Neuronal stem cell (in vitro differentiated cells): Measurements from ENCODE around the gene PARP1.

ENCODE experiments used
- DNase-seq: peaks from one replicate; pipeline ENCODE4 v3.0.0-alpha.2; 2013; ENCODE audit warnings: low spot score
- H2AFZ ChIP-seq: one replicate; pipeline ENCODE4 v1.6.1; 2013; ENCODE audit warnings: mild to moderate bottlenecking, low read length, inconsistent platforms
- H2AK5ac ChIP-seq: 2 replicates; pipeline ENCODE4 v1.6.1; 2013; ENCODE audit warnings: low read depth, mild to moderate bottlenecking, inconsistent platforms, low read length, moderate library complexity, mixed read lengths
- H2BK120ac ChIP-seq: 2 replicates; pipeline ENCODE4 v1.6.1; 2013; ENCODE audit warnings: low read depth, mild to moderate bottlenecking, inconsistent platforms, low read length, moderate library complexity, mixed read lengths
- H2BK12ac ChIP-seq: one replicate; pipeline ENCODE4 v1.6.1; 2013; ENCODE audit warnings: low read length, inconsistent platforms
- H2BK15ac ChIP-seq: 2 replicates; pipeline ENCODE4 v1.6.1; 2013; ENCODE audit warnings: mild to moderate bottlenecking, low read length, inconsistent platforms, mixed read lengths
- H2BK5ac ChIP-seq: one replicate; pipeline ENCODE4 v1.6.1; 2013; ENCODE audit warnings: inconsistent platforms, mild to moderate bottlenecking, low read length, moderate library complexity
- H3K14ac ChIP-seq: one replicate; pipeline ENCODE4 v1.6.1; 2013; ENCODE audit warnings: low read length, inconsistent platforms
- H3K18ac ChIP-seq: 2 replicates; pipeline ENCODE4 v1.6.1; 2013; ENCODE audit warnings: low read length, inconsistent platforms
- H3K23ac ChIP-seq: 2 replicates; pipeline ENCODE4 v1.6.1; 2013; ENCODE audit warnings: low read depth, mild to moderate bottlenecking, mixed read lengths, low read length, inconsistent platforms; ENCODE audit not compliant: poor library complexity
- H3K27ac ChIP-seq: replicated peaks from 3 replicates; pipeline ENCODE4 v1.5.1; 2013; ENCODE audit warnings: low read length, inconsistent platforms
- H3K27me3 ChIP-seq, 3 experiments: 2 replicates each; pipeline ENCODE4 v1.6.1; 2013; ENCODE audit warnings: low read length in 3 of 3, mild to moderate bottlenecking in 2 of 3, inconsistent platforms in 1 of 3, low read depth in 1 of 3, mixed read lengths in 1 of 3, moderate library complexity in 1 of 3; ENCODE audit not compliant: control insufficient read depth in 3 of 3, insufficient read depth in 3 of 3
- H3K36me3 ChIP-seq, 2 donors: replicated peaks in 1 of 2; 2 replicates each; pipeline ENCODE4 v1.6.1; 2013; ENCODE audit warnings: low read length in 2 of 2; ENCODE audit not compliant: control insufficient read depth in 2 of 2, insufficient read depth in 2 of 2
- H3K4ac ChIP-seq: 2 replicates; pipeline ENCODE4 v1.6.1; 2013; ENCODE audit warnings: inconsistent platforms, mild to moderate bottlenecking, low read length, moderate library complexity
- H3K4me1 ChIP-seq, 2 donors: 1 replicate in 1 of 2; 2 replicates in 1 of 2; pipeline ENCODE4 v1.6.1; 2013; ENCODE audit warnings: low read length in 2 of 2, low read depth in 1 of 2; ENCODE audit not compliant: control insufficient read depth in 2 of 2, insufficient read depth in 1 of 2
- H3K4me2 ChIP-seq: one replicate; pipeline ENCODE4 v1.6.1; 2013; ENCODE audit warnings: mild to moderate bottlenecking, low read length, inconsistent platforms; ENCODE audit not compliant: insufficient read depth, poor library complexity, severe bottlenecking
- H3K4me3 ChIP-seq, 2 donors: 2 replicates each; pipeline ENCODE4 v1.5.1; 2013; ENCODE audit warnings: low read length in 2 of 2, mild to moderate bottlenecking in 2 of 2, inconsistent platforms in 1 of 2, moderate library complexity in 1 of 2
- H3K79me1 ChIP-seq: one replicate; pipeline ENCODE4 v1.6.1; 2013; ENCODE audit warnings: low read depth, mild to moderate bottlenecking, inconsistent platforms, low read length, moderate library complexity
- H3K9ac ChIP-seq: one replicate; pipeline ENCODE4 v1.6.1; 2013; ENCODE audit warnings: mild to moderate bottlenecking, low read depth, low read length, inconsistent platforms; ENCODE audit not compliant: poor library complexity
- H3K9me3 ChIP-seq, 2 donors: replicated peaks in 1 of 2; 2 replicates each; pipeline versions ENCODE3 to v1.6.1; 2013; ENCODE audit warnings: low read length in 2 of 2, mild to moderate bottlenecking in 2 of 2, inconsistent platforms in 1 of 2, low read depth in 1 of 2, mixed read lengths in 1 of 2, moderate library complexity in 1 of 2; ENCODE audit not compliant: control insufficient read depth in 2 of 2, insufficient read depth in 1 of 2
- H4K8ac ChIP-seq: one replicate; pipeline ENCODE4 v1.6.1; 2013; ENCODE audit warnings: low read depth, mild to moderate bottlenecking, inconsistent platforms, low read length, moderate library complexity
- H4K91ac ChIP-seq: one replicate; pipeline ENCODE4 v1.6.1; 2013; ENCODE audit warnings: low read length, low read depth, mild to moderate bottlenecking, inconsistent platforms; ENCODE audit not compliant: poor library complexity
- WGBS, 2 donors: extraction: QIAGEN DNeasy Blood & Tissue Kit; methylation state at CpG; one replicate each; pipeline ENCODE4 v1.1.7; 2013; ENCODE audit warnings: missing lambda C conversion rate in 2 of 2, mixed read lengths in 1 of 2; ENCODE audit not compliant: insufficient read length in 2 of 2, insufficient replicate concordance in 1 of 2; ENCODE audit errors: extremely low coverage in 2 of 2; 5-methylcytosine and 5-hydroxymethylcytosine counted together

The PARP1 gene

DNA sequence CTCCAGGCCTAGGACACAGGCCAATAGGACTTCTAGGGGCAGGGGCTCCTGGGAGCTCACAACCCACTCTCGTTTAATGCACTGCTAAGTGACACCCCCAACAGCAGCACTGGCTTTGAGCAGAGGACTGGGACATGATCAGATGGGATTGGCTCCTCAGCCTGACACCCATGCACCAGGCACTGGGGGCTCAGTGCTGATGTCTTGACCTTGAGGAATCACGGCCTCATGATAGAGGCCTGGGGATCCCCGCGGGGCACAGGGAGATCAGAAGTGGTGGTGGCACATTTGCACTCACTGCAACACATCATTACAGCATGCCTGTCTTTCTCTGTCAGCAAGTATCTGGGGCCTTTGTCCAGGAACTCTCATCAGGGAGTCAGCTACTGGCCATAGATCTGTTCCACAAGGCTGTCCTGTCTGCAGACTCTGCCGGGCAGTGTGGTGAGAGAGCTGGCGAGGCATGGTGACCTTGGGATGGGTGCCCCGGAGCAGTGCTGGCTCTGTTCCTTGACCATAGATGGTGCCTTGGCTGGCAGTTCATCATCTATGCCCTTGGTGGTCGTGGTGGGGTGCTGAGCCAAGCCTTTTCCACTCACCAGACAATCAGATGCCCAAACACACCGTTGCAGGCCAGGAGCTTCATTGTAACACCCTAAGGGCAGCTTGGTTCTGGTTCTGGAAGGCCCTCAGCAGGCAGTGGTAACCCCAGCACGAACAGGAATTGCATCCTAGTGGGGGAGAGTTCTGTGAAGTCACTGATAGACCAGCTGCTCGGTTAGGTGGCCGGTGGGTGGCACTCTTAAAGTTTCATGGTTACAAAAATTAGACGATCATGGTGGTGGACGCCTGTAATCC is 22.2 kb upstream of the PARP1 start:
- H3K4me3 ChIP-seq, result no peak overlapping the region
- H3K79me1 ChIP-seq, result no peaks in the 10 kb centered on the region
- no peak overlapping the region for H3K4me2 ChIP-seq
- no CpG with 5 or more reads among the region's 14 CpGs for WGBS, 2 donors
- DNase-seq, result no peak
- no peaks in the 10 kb centered on the region for H3K9me3 ChIP-seq
- peak overlapping the region; percentile 44 for H3K23ac ChIP-seq
- peak overlapping the region; percentile 77 for H4K91ac ChIP-seq
- no peak overlapping the region for H2BK120ac ChIP-seq
- peak overlapping the region; percentile 40 for H2AK5ac ChIP-seq
- H3K4me1 ChIP-seq, result peaks cover 0 to 5% of the 10 kb centered on the region in 2 donors
- H2BK15ac ChIP-seq, result peak overlapping the region; percentile 27
- no peak overlapping the region for H3K14ac ChIP-seq
- no peak overlapping the region for H3K18ac ChIP-seq
- no peak overlapping the region for H2BK12ac ChIP-seq
- H4K8ac ChIP-seq, result no peak overlapping the region
- peaks cover 0 to 13% (median 0%) of the 10 kb centered on the region in 3 experiments for H3K27me3 ChIP-seq
- no peak overlapping the region for H3K27ac ChIP-seq
- no peak overlapping the region for H2AFZ ChIP-seq
- no peak overlapping the region for H2BK5ac ChIP-seq
- H3K4ac ChIP-seq, result no peak overlapping the region
- H3K36me3 ChIP-seq, result no peaks in the 10 kb centered on the region
- no peak overlapping the region for H3K9ac ChIP-seq

DNA sequence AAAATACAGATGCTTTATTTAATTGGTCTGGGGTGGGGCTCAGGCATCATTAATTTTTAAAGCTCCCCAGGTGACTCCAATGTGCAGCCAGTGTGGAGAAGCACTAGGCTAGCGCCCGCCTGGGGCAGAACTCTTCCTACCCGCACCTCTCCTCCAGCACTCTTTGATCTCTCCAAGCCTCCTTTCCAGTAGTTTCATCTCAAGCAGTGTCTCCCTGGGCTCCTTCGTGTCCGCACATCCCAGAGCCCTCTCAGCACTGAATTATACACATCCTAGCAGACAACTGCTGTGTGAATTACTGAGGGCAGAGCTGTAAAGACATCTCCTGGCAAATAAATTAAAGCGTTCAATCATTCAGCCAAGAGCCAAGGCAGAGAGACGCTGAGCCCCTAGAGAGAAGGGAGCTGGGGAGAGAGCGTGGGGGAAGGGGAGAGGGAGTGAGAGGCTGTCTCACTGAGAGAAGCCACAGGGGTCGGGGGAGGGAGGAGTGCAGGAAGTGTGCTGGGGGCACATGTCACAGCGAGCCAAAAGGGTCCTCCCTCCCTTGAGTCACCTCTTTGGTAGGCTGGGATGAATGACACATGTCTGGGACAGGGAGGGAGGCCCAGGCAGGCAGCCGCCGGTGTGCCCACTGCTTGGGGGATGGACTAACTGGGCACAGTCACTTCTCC is 21.0 kb upstream of the PARP1 start:
- H2BK120ac ChIP-seq, result no peak overlapping the region

DNA sequence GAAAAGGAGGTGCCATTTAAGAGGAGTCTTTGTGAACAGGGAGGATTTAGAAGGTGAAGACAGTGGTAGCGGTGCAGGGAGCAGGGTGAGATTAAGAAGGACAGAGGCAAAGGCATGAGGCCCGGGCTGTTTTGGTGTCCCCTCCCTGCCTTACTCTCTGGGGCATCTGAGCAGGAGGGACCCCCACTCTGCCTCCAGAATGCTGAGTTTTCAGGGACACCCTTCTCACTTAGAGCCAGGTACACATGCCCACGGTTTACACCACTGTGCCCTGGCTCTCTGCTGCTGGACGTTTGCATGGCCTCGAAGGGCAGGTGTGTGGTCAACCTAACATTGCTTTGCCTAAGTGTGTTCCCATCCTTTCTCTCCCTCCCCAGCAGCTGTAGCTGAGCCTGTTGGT is 20.5 kb upstream of the PARP1 start:
- Histone ChIP-seq H3K14ac (no peak overlapping the region), H4K8ac (no peak overlapping the region), H3K27ac (no peak overlapping the region), H3K9ac (no peak overlapping the region), H3K36me3 (no peaks in the 10 kb centered on the region), H3K18ac (peak overlapping the region; percentile 83), H3K4me3 (no peak overlapping the region), H3K4ac (no peak overlapping the region), H2BK120ac (no peak overlapping the region), H4K91ac (no peak overlapping the region), H3K9me3 (no peaks in the 10 kb centered on the region), H2BK12ac (peak overlapping the region; percentile 4), H3K27me3 (peaks cover 0 to 6% (median 0%) of the 10 kb centered on the region in 3 experiments), H3K23ac (peak overlapping the region; percentile 70), H2AK5ac (no peak overlapping the region), H3K79me1 (no peaks in the 10 kb centered on the region), H2AFZ (no peak overlapping the region), H3K4me2 (no peak overlapping the region), H2BK15ac (no peak overlapping the region), H3K4me1 (peaks cover 0 to 9% of the 10 kb centered on the region in 2 donors), H2BK5ac (no peak overlapping the region)
- no CpG with 5 or more reads among the region's 5 CpGs for WGBS, 2 donors
- DNase-seq, result no peak

More for the DNA sequence above, 21.0 kb upstream of the PARP1 start:
- Histone ChIP-seq H2AFZ (peak overlapping the region; percentile 67), H3K4me1 (peaks cover 0 to 9% of the 10 kb centered on the region in 2 donors), H3K27ac (no peak overlapping the region), H3K36me3 (no peaks in the 10 kb centered on the region), H3K18ac (peak overlapping the region; percentile 11), H2BK15ac (no peak overlapping the region), H2BK5ac (no peak overlapping the region), H3K4me2 (no peak overlapping the region), H3K23ac (no peak overlapping the region), H4K8ac (peak overlapping the region; percentile 84), H3K4ac (no peak overlapping the region), H3K14ac (no peak overlapping the region), H2BK12ac (no peak overlapping the region), H3K27me3 (peaks cover 0 to 11% (median 0%) of the 10 kb centered on the region in 3 experiments), H2AK5ac (no peak overlapping the region), H3K79me1 (no peaks in the 10 kb centered on the region), H3K4me3 (no peak overlapping the region), H3K9ac (peak overlapping the region; percentile 2), H4K91ac (no peak overlapping the region), H3K9me3 (no peaks in the 10 kb centered on the region)
- DNase-seq, result no peak
- no CpG with 5 or more reads among the region's 12 CpGs for WGBS, 2 donors

DNA sequence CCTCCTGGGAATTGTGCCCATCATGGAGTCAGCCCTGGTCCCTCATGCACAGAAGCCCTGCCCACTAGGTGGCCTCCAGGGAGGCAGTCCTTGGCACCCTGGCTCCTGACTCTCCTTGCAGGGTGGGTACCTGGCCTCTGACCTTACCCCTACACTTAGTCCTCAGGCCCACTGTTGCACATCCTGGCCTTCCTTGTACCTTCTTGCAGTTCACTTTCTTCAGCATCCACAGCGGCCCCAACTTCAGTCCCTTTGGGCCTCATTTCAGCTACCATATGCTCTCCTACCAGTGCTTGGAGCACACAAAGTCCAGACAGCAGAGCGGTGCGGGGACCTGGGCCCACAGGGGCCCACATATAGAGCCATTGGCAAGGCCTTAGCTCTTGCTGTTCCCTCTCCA is 19.2 kb upstream of the PARP1 start:
- H3K9ac ChIP-seq, result no peak overlapping the region
- H3K18ac ChIP-seq, result no peak overlapping the region
- no peak overlapping the region for H3K4me3 ChIP-seq
- peaks cover 0 to 7% of the 10 kb centered on the region in 2 donors for H3K4me1 ChIP-seq
- no peak overlapping the region for H2AK5ac ChIP-seq
- H2AFZ ChIP-seq, result no peak overlapping the region
- peaks cover 0 to 2% (median 0%) of the 10 kb centered on the region in 3 experiments for H3K27me3 ChIP-seq
- H2BK15ac ChIP-seq, result no peak overlapping the region
- H3K9me3 ChIP-seq, result no peaks in the 10 kb centered on the region
- no peak overlapping the region for H2BK12ac ChIP-seq
- no peak overlapping the region for H3K4ac ChIP-seq
- DNase-seq, result no peak
- no peak overlapping the region for H2BK120ac ChIP-seq
- H3K23ac ChIP-seq, result no peak overlapping the region
- no peaks in the 10 kb centered on the region for H3K36me3 ChIP-seq
- no peak overlapping the region for H4K8ac ChIP-seq
- no peaks in the 10 kb centered on the region for H3K79me1 ChIP-seq
- H2BK5ac ChIP-seq, result no peak overlapping the region
- no peak overlapping the region for H3K4me2 ChIP-seq
- no CpG with 5 or more reads among the region's 3 CpGs for WGBS, 2 donors
- no peak overlapping the region for H3K14ac ChIP-seq
- H3K27ac ChIP-seq, result no peak overlapping the region
- no peak overlapping the region for H4K91ac ChIP-seq
